Effector memory CD8-positive, alpha-beta T cell (primary cell): ENCODE measurements around the gene CNN2.
"Not testable (repeated sequence)": the region's sequence is repeated elsewhere in the genome, so short reads cannot be mapped to it uniquely, and the experiment has no call there.

Experiments
- ATAC-seq: fragments of 150-1000 bp; cut with Tn5 transposase; replicated peaks from 2 replicates; pipeline ENCODE4 v1.10.0; 2021; ENCODE audit warnings: mild to moderate bottlenecking, moderate library complexity
- DNase-seq, 3 experiments: peaks; one replicate each; pipeline ENCODE4 v3.0.0; 2021
- H3K27ac Mint-ChIP-seq, 2 donors: one replicate each; pipeline ENCODE4 v1.8.0; 2022; ENCODE audit warnings: mild to moderate bottlenecking in 2 of 2, mixed read lengths in 2 of 2, moderate library complexity in 2 of 2
- H3K27me3 Mint-ChIP-seq, 2 donors: one replicate each; pipeline ENCODE4 v1.8.0; 2022; ENCODE audit warnings: mixed read lengths in 2 of 2
- H3K36me3 Mint-ChIP-seq: one replicate; pipeline ENCODE4 v1.8.0; 2022; ENCODE audit warnings: mild to moderate bottlenecking, moderate library complexity, mixed read lengths; ENCODE audit not compliant: insufficient read depth
- H3K4me1 Mint-ChIP-seq, 2 donors: one replicate each; pipeline ENCODE4 v1.8.0; 2022; ENCODE audit warnings: low read depth in 2 of 2, mixed read lengths in 2 of 2
- H3K4me3 Mint-ChIP-seq, 2 donors: one replicate each; pipeline ENCODE4 v1.8.0; 2022; ENCODE audit warnings: mild to moderate bottlenecking in 2 of 2, mixed read lengths in 2 of 2, moderate library complexity in 2 of 2
- H3K9me3 Mint-ChIP-seq, 2 donors: one replicate each; pipeline ENCODE4 v1.8.0; 2022; ENCODE audit warnings: mixed read lengths in 2 of 2

The CNN2 gene

GRCh38 chr19:1018393-1018792 is 8.0 kb upstream of the CNN2 start:
- peaks cover 61% of the 10 kb centered on the region for H3K36me3 Mint-ChIP-seq
- no peaks in the 10 kb centered on the region for H3K27me3 Mint-ChIP-seq
- peaks cover 32 to 43% of the 10 kb centered on the region in 2 donors for H3K4me1 Mint-ChIP-seq
- peak overlapping the region; percentile 100 for H3K27ac Mint-ChIP-seq
- DNase-seq (no peak), ATAC-seq (no peak)
- H3K9me3 Mint-ChIP-seq: no peaks in the 10 kb centered on the region
- peak overlapping the region; percentile 92 for H3K4me3 Mint-ChIP-seq

DNA sequence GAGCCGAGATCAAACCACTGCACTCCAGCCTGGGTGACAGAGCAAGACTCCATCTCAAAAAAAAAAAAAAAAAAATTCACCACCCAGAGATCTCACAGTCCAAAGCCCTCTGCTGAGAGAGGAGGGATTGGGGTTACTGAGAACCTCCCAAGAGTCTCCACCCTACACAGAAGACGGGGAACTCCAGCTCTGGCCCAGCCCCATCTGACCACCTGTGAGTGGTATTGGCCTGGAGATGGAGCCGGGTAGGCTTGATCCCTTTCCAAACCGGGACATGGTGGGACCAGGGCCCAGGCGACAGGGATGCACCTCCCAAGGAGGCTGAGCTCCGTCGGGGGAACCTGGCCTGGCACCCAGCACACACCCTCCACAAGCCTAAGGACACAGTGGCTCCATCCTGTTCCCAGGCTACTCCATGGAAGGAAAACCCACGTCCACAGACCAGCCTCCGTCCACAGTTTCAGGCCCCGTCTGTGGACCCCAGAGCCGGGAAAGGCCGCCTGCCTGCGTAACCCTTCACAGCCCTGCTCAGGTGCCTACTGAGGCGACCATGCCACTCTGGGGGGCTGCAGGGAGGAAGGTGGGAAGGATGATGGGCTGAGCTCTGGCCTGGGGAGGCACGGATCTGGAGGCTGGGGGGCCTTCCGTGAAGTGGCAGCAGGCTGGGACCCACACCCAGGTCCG is 7.3 kb upstream of the CNN2 start:
- peaks cover 32 to 42% of the 10 kb centered on the region in 2 donors for H3K4me1 Mint-ChIP-seq
- no peak for DNase-seq
- H3K27ac Mint-ChIP-seq: peak overlapping the region; percentile 100
- H3K27me3 Mint-ChIP-seq: no peaks in the 10 kb centered on the region
- peaks cover 57% of the 10 kb centered on the region for H3K36me3 Mint-ChIP-seq
- peak overlapping the region; percentile 92 for H3K4me3 Mint-ChIP-seq
- no peak for ATAC-seq
- H3K9me3 Mint-ChIP-seq: no peaks in the 10 kb centered on the region

GRCh38 chr19:1019616-1019961 is 6.8 kb upstream of the CNN2 start:
- peak overlapping the region; percentile 92 for H3K4me3 Mint-ChIP-seq
- H3K9me3 Mint-ChIP-seq: no peaks in the 10 kb centered on the region
- peaks cover 32 to 41% of the 10 kb centered on the region in 2 donors for H3K4me1 Mint-ChIP-seq
- no peak for ATAC-seq
- peak overlapping the region; percentile 100 for H3K27ac Mint-ChIP-seq
- H3K36me3 Mint-ChIP-seq: peaks cover 55% of the 10 kb centered on the region
- no peak for DNase-seq
- H3K27me3 Mint-ChIP-seq: no peaks in the 10 kb centered on the region

- no peaks in the 10 kb centered on the region for H3K9me3 Mint-ChIP-seq
- DNase-seq (peak in 1 of 3 experiments; percentile 31), ATAC-seq (no peak)
- peak overlapping the region; percentile 92 for H3K4me3 Mint-ChIP-seq
- peaks cover 50% of the 10 kb centered on the region for H3K36me3 Mint-ChIP-seq
- H3K27me3 Mint-ChIP-seq: no peaks in the 10 kb centered on the region
- peaks cover 34 to 42% of the 10 kb centered on the region in 2 donors for H3K4me1 Mint-ChIP-seq
- H3K27ac Mint-ChIP-seq: peak overlapping the region; percentile 100
Observed at GRCh38 chr19:1019980-1020867, 6.2 kb upstream of the CNN2 start.

GRCh38 chr19:1020868-1021425 is 5.5 kb upstream of the CNN2 start, which contains the start of gene TMEM259:
TSS of gene TMEM259 (minus strand) at chr19:1021123. CDS start at chr19:1020996, 127 bp downstream.
- DNase-seq: peak; percentile 97
- H3K4me3 Mint-ChIP-seq: peak within 1 kb of the TSS; percentile 92
- ATAC-seq: peak; percentile 83
- peak within 1 kb of the TSS; percentile 100 for H3K27ac Mint-ChIP-seq
- peaks cover 46% of the 10 kb centered on the region for H3K36me3 Mint-ChIP-seq
- H3K27me3 Mint-ChIP-seq: no peaks in the 10 kb centered on the region
- peaks cover 35 to 39% of the 10 kb centered on the region in 2 donors for H3K4me1 Mint-ChIP-seq
- no peaks in the 10 kb centered on the region for H3K9me3 Mint-ChIP-seq

DNA sequence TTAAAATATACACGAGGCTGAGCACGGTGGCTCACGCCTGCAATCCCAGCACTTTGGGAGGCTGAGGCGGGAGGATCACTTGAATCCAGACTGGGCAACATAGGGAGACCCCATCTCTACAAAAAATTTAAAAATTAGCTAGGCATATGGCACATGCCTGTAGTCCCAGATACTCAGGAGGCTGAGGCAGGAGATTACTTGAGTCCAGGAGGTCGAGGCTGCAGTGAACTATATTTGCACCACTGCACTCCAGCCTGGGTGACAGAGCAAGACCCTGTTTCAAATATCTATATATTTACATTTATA is 2.6 kb upstream of the CNN2 start:
- DNase-seq, H3K9me3 Mint-ChIP-seq, H3K4me3 Mint-ChIP-seq, H3K27ac Mint-ChIP-seq, H3K27me3 Mint-ChIP-seq, ATAC-seq: not testable (repeated sequence)
- Mint-ChIP-seq H3K4me1 (peaks cover 17 to 23% of the 10 kb centered on the region in 2 donors), H3K36me3 (peaks cover 51% of the 10 kb centered on the region)

DNA sequence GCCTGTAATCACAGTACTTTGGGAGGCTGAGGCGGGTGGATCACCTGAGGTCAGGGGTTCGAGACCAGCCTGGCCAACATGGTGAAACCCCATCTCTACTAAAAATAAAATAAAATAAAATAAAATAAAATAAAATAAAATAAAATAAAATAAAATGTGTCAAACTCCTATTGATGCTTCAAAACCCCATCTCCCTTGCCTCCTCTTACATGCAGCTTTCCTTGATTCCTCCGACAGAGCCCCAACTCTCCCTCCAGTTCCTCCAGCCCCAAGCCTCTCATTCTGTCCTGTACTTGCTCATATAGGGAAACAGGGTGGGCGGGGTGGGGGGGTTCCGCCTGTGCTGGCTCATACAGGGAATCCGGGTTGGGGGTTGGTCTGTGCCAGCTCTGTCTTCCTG is 1.3 kb upstream of the CNN2 start:
- not testable (repeated sequence) for DNase-seq

DNA sequence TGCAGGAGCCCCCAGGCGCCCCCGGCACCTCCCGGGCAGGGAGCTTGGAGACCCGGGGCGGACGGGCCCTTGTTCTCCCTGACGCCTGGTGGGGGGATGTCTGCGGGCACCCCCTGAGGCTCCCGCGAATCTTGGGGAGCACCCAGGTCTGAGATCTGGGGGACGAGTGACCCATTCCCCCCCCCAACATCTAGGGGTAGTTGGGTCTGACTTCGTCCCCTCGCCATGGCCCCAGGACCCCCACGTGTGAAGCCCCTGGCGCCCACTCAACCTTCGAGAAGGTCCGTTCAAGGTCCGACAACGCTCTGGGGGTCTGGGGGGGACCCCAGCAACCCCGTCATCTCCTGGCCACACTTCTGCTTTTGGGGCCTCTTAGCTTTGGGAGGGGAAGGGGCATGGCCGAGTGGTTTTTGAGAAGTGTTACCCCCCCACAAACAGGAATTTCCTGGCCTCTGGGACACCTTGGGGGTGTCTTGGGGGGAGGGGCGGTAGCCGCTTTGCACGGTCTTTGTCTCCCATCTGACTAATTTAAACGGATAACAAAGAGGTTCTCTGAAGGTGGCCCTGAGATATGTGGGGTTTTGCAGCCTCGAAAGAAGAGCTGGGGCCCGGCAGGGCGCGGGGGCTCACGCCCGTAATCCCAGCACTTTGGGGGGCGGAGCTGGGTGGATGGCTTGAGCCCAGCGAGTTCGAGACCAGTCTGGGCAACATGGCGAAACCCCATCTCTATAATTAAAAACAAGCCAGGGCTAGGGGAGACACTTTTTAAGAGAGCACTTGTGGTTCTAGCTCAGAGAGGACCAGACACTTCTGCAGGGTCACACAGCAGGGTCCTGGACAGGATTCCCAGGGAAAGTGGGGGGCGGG is 608 bp downstream of the CNN2 start:
- peak in 2 of 3 experiments; percentile 32 to 41 for DNase-seq

More for the DNA sequence above, 1.3 kb upstream of the CNN2 start:
- H3K27ac Mint-ChIP-seq, H3K9me3 Mint-ChIP-seq, H3K4me3 Mint-ChIP-seq, H3K27me3 Mint-ChIP-seq, ATAC-seq: not testable (repeated sequence)
- H3K36me3 Mint-ChIP-seq: peaks cover 51% of the 10 kb centered on the region
- H3K4me1 Mint-ChIP-seq: peaks cover 14 to 22% of the 10 kb centered on the region in 2 donors

GRCh38 chr19:1027650-1028061 is 1.2 kb downstream of the CNN2 start:
- H3K4me3 Mint-ChIP-seq: peak overlapping the region; percentile 97 to 99
- peak overlapping the region; percentile 91 to 94 for H3K27ac Mint-ChIP-seq
- no peak for ATAC-seq
- H3K4me1 Mint-ChIP-seq: peaks cover 18 to 22% of the 10 kb centered on the region in 2 donors
- H3K27me3 Mint-ChIP-seq: no peaks in the 10 kb centered on the region
- peaks cover 61% of the 10 kb centered on the region for H3K36me3 Mint-ChIP-seq
- no peaks in the 10 kb centered on the region for H3K9me3 Mint-ChIP-seq
- DNase-seq: peak in 1 of 3 experiments; percentile 47

More for the DNA sequence above, 608 bp downstream of the CNN2 start:
- Mint-ChIP-seq H3K36me3 (peaks cover 55% of the 10 kb centered on the region), H3K27ac (peak overlapping the region; percentile 91 to 94), H3K4me1 (peaks cover 18% of the 10 kb centered on the region in 2 donors), H3K4me3 (peak overlapping the region; percentile 97 to 99), H3K27me3 (no peaks in the 10 kb centered on the region), H3K9me3 (no peaks in the 10 kb centered on the region)
- ATAC-seq: no peak

- H3K4me3 Mint-ChIP-seq: peak overlapping the region; percentile 97 to 99
- H3K4me1 Mint-ChIP-seq: peaks cover 19 to 24% of the 10 kb centered on the region in 2 donors
- ATAC-seq: peak; percentile 29
- DNase-seq: peak in 2 of 3 experiments; percentile 42 to 49
- H3K27ac Mint-ChIP-seq: peak overlapping the region; percentile 91 to 94
- no peaks in the 10 kb centered on the region for H3K9me3 Mint-ChIP-seq
- peaks cover 67% of the 10 kb centered on the region for H3K36me3 Mint-ChIP-seq
- H3K27me3 Mint-ChIP-seq: no peaks in the 10 kb centered on the region
Observed at GRCh38 chr19:1028062-1028926, 1.9 kb downstream of the CNN2 start.

- no peak for DNase-seq
- Mint-ChIP-seq H3K27ac (peak overlapping the region in 1 of 2 donors; percentile 20), H3K36me3 (peaks cover 83% of the 10 kb centered on the region), H3K27me3 (no peaks in the 10 kb centered on the region), H3K4me1 (peaks cover 27 to 29% of the 10 kb centered on the region in 2 donors), H3K4me3 (peak overlapping the region; percentile 31 to 44), H3K9me3 (no peaks in the 10 kb centered on the region)
- no peak for ATAC-seq
Observed at GRCh38 chr19:1032264-1032867, 6.0 kb downstream of the CNN2 start.
